Endodermal cell (in vitro differentiated cells): ENCODE results near the gene NUP58. TPM values are rescaled to one million over a fixed set of nuclear protein-coding genes. Genes with fewer than 3 reads are reported as not detected.

Source experiments
- DNase-seq: peaks from one replicate; pipeline ENCODE4 v3.0.0-alpha.2; 2017
- H3K27ac ChIP-seq: 2 replicates; pipeline ENCODE4 v1.5.1; 2013; ENCODE audit warnings: mild to moderate bottlenecking, low read depth, low read length, moderate library complexity
- H3K27me3 ChIP-seq: 2 replicates; pipeline ENCODE4 v1.6.1; 2013; ENCODE audit warnings: mild to moderate bottlenecking, low read length, moderate library complexity; ENCODE audit not compliant: insufficient read depth, control insufficient read depth, poor library complexity, severe bottlenecking
- H3K36me3 ChIP-seq: 2 replicates; pipeline ENCODE4 v1.7.0; 2013; ENCODE audit warnings: mild to moderate bottlenecking, low read length, moderate library complexity; ENCODE audit not compliant: control insufficient read depth, insufficient read depth
- H3K4me1 ChIP-seq: one replicate; pipeline ENCODE4 v1.7.0; 2013; ENCODE audit warnings: low read length; ENCODE audit not compliant: control insufficient read depth, insufficient read depth
- H3K4me3 ChIP-seq: 2 replicates; pipeline ENCODE4 v1.5.1; 2013; ENCODE audit warnings: mild to moderate bottlenecking, low read length, moderate library complexity
- H3K9ac ChIP-seq: 2 replicates; pipeline ENCODE4 v1.6.1; 2013; ENCODE audit warnings: mild to moderate bottlenecking, low read length, moderate library complexity; ENCODE audit not compliant: poor library complexity, severe bottlenecking; ENCODE audit errors: extremely low read depth
- H3K9me3 ChIP-seq: 2 replicates; pipeline ENCODE4 v1.6.1; 2013; ENCODE audit warnings: mild to moderate bottlenecking, low read length, moderate library complexity; ENCODE audit not compliant: control insufficient read depth
- H3K27ac Mint-ChIP-seq: 2 replicates; pipeline ENCODE4 v1.8.0; 2020; ENCODE audit warnings: mixed read lengths
- H3K27me3 Mint-ChIP-seq: 2 replicates; pipeline ENCODE4 v1.8.0; 2021; ENCODE audit warnings: mild to moderate bottlenecking, mixed read lengths; ENCODE audit not compliant: insufficient read depth
- H3K36me3 Mint-ChIP-seq: 2 replicates; pipeline ENCODE4 v1.8.0; 2020; ENCODE audit warnings: low read depth, mixed read lengths
- H3K4me1 Mint-ChIP-seq: 2 replicates; pipeline ENCODE4 v1.8.0; 2020; ENCODE audit warnings: mixed read lengths
- H3K4me3 Mint-ChIP-seq: 2 replicates; pipeline ENCODE4 v1.8.0; 2020; ENCODE audit warnings: mild to moderate bottlenecking, moderate library complexity, mixed read lengths
- H3K9me3 Mint-ChIP-seq: 2 replicates; pipeline ENCODE4 v1.8.0; 2020; ENCODE audit warnings: mild to moderate bottlenecking, mixed read lengths
- CTCF ChIP-seq: fragments of 200-600 bp; sonication (generic); conservative IDR thresholded peaks from 2 replicates; pipeline ENCODE4 v1.5.0; 2021; ENCODE audit warnings: antibody characterized with exemption, mild to moderate bottlenecking
- WGBS, 2 experiments: methylation state at CpG; one replicate each; pipeline versions ENCODE4 v1.1.5 to v1.1.7; 2013; ENCODE audit warnings: missing lambda C conversion rate in 2 of 2, mixed read lengths in 1 of 2; ENCODE audit not compliant: insufficient coverage in 1 of 2, insufficient read length in 1 of 2; 5-methylcytosine and 5-hydroxymethylcytosine counted together
- total RNA-seq, 2 donors: library from RNA; stranded (reverse); fragmentation: NEBNext Ultra II Directional in 1 of 2; extraction: Animal tissue kit (Norgen Biotek cat#: 25700) in 1 of 2; gene quantifications; 2 replicates in 1 of 2; 3 replicates in 1 of 2; pipeline ENCODE4 v1.2.1, GENCODE V29; 2021

The NUP58 gene
- total RNA-seq, 2 donors from 2014 or later: 49.7 to 66.4 TPM

GRCh38 chr13:25319771-25320170, 18.3 kb downstream of the NUP58 start:
- Histone ChIP-seq H3K9ac (no peak overlapping the region), H3K27me3 (no peaks in the 10 kb centered on the region), H3K4me3 (no peak overlapping the region), H3K36me3 (peaks cover 82% of the 10 kb centered on the region), H3K4me1 (no peaks in the 10 kb centered on the region), H3K27ac (no peak overlapping the region), H3K9me3 (no peaks in the 10 kb centered on the region)
- H3K27ac Mint-ChIP-seq: no peak overlapping the region
- 90% methylated on average over 1 of the region's 1 CpG; no CpG with 5 or more reads in 1 of the 2 experiments for WGBS, 2 experiments
- no peaks in the 10 kb centered on the region for H3K9me3 Mint-ChIP-seq
- no peak for DNase-seq
- H3K36me3 Mint-ChIP-seq: peaks cover 39% of the 10 kb centered on the region
- H3K4me3 Mint-ChIP-seq: no peak overlapping the region
- H3K4me1 Mint-ChIP-seq: peaks cover 4% of the 10 kb centered on the region
- H3K27me3 Mint-ChIP-seq: no peaks in the 10 kb centered on the region
- TF ChIP-seq CTCF: no peak

- Mint-ChIP-seq H3K27ac (no peak overlapping the region), H3K27me3 (no peaks in the 10 kb centered on the region), H3K4me3 (no peak overlapping the region), H3K4me1 (no peaks in the 10 kb centered on the region), H3K36me3 (peaks cover 43% of the 10 kb centered on the region), H3K9me3 (no peaks in the 10 kb centered on the region)
- no peak overlapping the region for H3K9ac ChIP-seq
- H3K4me1 ChIP-seq: no peaks in the 10 kb centered on the region
- no peak overlapping the region for H3K4me3 ChIP-seq
- no peaks in the 10 kb centered on the region for H3K9me3 ChIP-seq
- WGBS, 2 experiments: 90 to 92% methylated on average over 1 to 2 of the region's 2 CpGs
- no peak overlapping the region for H3K27ac ChIP-seq
- DNase-seq: no peak
- H3K36me3 ChIP-seq: peaks cover 93% of the 10 kb centered on the region
- H3K27me3 ChIP-seq: no peaks in the 10 kb centered on the region
- TF ChIP-seq CTCF: no peak
Measured at GRCh38 chr13:25324100-25324499, 22.7 kb downstream of the NUP58 start.

- Mint-ChIP-seq H3K36me3 (peaks cover 58% of the 10 kb centered on the region), H3K27ac (no peak overlapping the region), H3K4me3 (no peak overlapping the region), H3K27me3 (no peaks in the 10 kb centered on the region), H3K9me3 (no peaks in the 10 kb centered on the region), H3K4me1 (no peaks in the 10 kb centered on the region)
- Histone ChIP-seq H3K4me3 (no peak overlapping the region), H3K27me3 (no peaks in the 10 kb centered on the region), H3K9ac (no peak overlapping the region), H3K4me1 (no peaks in the 10 kb centered on the region), H3K9me3 (no peaks in the 10 kb centered on the region), H3K36me3 (peaks cover 88% of the 10 kb centered on the region), H3K27ac (no peak overlapping the region)
- DNase-seq: no peak
- 93 to 98% methylated on average over 2 to 4 of the region's 4 CpGs for WGBS, 2 experiments
- TF ChIP-seq CTCF: no peak
Measured at GRCh38 chr13:25329706-25330105, 28.3 kb downstream of the NUP58 start.
